Kidney (tissue), 14 donors: ENCODE results near the gene MLLT6. TPM values are rescaled to one million over a fixed set of nuclear protein-coding genes. Genes with fewer than 3 reads are reported as not detected.

Source experiments
- DNase-seq, 5 donors: peaks; one replicate each; pipeline ENCODE4 v3.0.0-alpha.2; 2013 to 2020
- FAIRE-seq: peaks from 2 replicates; lab custom pipeline; 2012; peaks lifted over from hg19 to GRCh38; lab: Jason Lieb, UNC
- H3K27ac ChIP-seq, 2 donors: one replicate each; pipeline ENCODE4 v1.7.0; 2013; ENCODE audit warnings: low read depth in 2 of 2, low read length in 2 of 2, inconsistent platforms in 1 of 2
- H3K27me3 ChIP-seq: one replicate; pipeline ENCODE4 v1.7.1; 2013; ENCODE audit warnings: low read length, inconsistent platforms; ENCODE audit not compliant: control insufficient read depth, insufficient read depth
- H3K36me3 ChIP-seq, 3 donors: one replicate each; pipeline versions ENCODE4 v1.7.0 to v1.7.1; 2013; ENCODE audit warnings: low read length in 3 of 3, control low read depth in 1 of 3, inconsistent platforms in 1 of 3; ENCODE audit not compliant: insufficient read depth in 3 of 3, control insufficient read depth in 2 of 3
- H3K4me1 ChIP-seq, 3 donors: one replicate each; pipeline versions ENCODE4 v1.7.0 to v1.7.1; 2013; ENCODE audit warnings: low read length in 3 of 3, inconsistent platforms in 1 of 3, low read depth in 1 of 3; ENCODE audit not compliant: control insufficient read depth in 2 of 3, insufficient read depth in 2 of 3
- H3K4me3 ChIP-seq, 3 donors: one replicate each; pipeline versions ENCODE4 v1.7.0 to v1.8.1; 2013; ENCODE audit warnings: low read length in 3 of 3, control low read depth in 1 of 3, inconsistent platforms in 1 of 3
- H3K9ac ChIP-seq, 3 donors: one replicate each; pipeline versions ENCODE4 v1.7.0 to v1.7.1; 2013; ENCODE audit warnings: low read length in 3 of 3, control low read depth in 1 of 3, inconsistent platforms in 1 of 3
- H3K9me3 ChIP-seq, 3 donors: one replicate each; pipeline versions ENCODE4 v1.7.0 to v1.7.1; 2013; ENCODE audit warnings: low read length in 3 of 3, control low read depth in 1 of 3, inconsistent platforms in 1 of 3; ENCODE audit not compliant: control insufficient read depth in 2 of 3, insufficient read depth in 1 of 3
- intact Hi-C: fragments of 100-400 bp; cut with DNase I; formaldehyde crosslinking; loops from one replicate; pipeline ENCODE4 v1.11.1; 2022
- polyA plus RNA-seq: library from polyadenylated mRNA; stranded (reverse); fragments of 350-450 nt; fragmentation: Illumina TruSeq; extraction: RNeasy Lipid Tissue Mini Kit (QIAGEN cat#74804); gene quantifications from one replicate; pipeline ENCODE4 v1.2.3, GENCODE V29; 2014; ENCODE audit warnings: low read depth, low replicate concordance; ENCODE audit not compliant: insufficient read depth
- total RNA-seq: library from RNA; stranded (reverse); fragmentation: NEBNext Ultra II Directional; extraction: Animal tissue kit (Norgen Biotek cat#: 25700); gene quantifications from one replicate; pipeline ENCODE4 v1.2.1, GENCODE V29; 2021
- TF ChIP-seq, protein P1 (sequence below): IDR thresholded peaks from 3 replicates; pipeline ENCODE4 v1.5.1; 2012; ENCODE audit warnings: mild to moderate bottlenecking, moderate library complexity, borderline replicate concordance; ENCODE audit not compliant: insufficient read depth; ENCODE audit errors: extremely low read depth
- donor health status: control.
- donor health status: control.
- donor health status: control.
- donor health status: control.
- donor health status: control.
- donor health status: DM: yes; HTN: yes; CAD: no.
- donor health status: Normal renal cell carcinoma (clear cell type).

MLLT6 gene
- total and polyA plus RNA-seq, 2 donors from 2014 or later = 34.3 to 199 TPM

DNA sequence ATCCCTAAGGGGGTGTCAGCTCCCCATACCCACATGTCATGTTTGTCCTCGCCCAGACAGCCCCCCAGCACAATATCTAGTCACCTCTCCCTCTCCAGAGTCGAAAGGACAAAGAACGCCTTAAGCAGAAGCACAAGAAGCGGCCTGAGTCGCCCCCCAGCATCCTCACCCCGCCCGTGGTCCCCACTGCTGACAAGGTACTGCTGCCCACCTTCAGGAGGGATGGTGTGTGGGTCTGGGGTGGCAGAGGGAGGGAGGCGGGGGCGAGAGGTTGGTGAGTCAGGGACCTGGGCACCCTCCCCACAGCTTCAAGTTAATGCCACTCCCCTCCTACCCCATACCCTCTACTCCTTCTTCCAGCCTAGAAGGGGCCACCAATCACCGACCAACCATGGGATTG lies 7.5 kb downstream of the MLLT6 start:
- no peaks in the 10 kb centered on the region for H3K9me3 ChIP-seq
- TF ChIP-seq, protein P1, sequence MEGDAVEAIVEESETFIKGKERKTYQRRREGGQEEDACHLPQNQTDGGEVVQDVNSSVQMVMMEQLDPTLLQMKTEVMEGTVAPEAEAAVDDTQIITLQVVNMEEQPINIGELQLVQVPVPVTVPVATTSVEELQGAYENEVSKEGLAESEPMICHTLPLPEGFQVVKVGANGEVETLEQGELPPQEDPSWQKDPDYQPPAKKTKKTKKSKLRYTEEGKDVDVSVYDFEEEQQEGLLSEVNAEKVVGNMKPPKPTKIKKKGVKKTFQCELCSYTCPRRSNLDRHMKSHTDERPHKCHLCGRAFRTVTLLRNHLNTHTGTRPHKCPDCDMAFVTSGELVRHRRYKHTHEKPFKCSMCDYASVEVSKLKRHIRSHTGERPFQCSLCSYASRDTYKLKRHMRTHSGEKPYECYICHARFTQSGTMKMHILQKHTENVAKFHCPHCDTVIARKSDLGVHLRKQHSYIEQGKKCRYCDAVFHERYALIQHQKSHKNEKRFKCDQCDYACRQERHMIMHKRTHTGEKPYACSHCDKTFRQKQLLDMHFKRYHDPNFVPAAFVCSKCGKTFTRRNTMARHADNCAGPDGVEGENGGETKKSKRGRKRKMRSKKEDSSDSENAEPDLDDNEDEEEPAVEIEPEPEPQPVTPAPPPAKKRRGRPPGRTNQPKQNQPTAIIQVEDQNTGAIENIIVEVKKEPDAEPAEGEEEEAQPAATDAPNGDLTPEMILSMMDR = no peak
- peak in 1 of 5 donors; percentile 34 for DNase-seq
- peaks cover 0 to 9% (median 0%) of the 10 kb centered on the region in 3 donors for H3K4me1 ChIP-seq
- H3K36me3 ChIP-seq = peaks cover 3 to 49% (median 31%) of the 10 kb centered on the region in 3 donors
- H3K9ac ChIP-seq = no peak overlapping the region
- intact Hi-C loops = no loop called here
- FAIRE-seq = no peak
- no peaks in the 10 kb centered on the region for H3K27me3 ChIP-seq
- no peak overlapping the region for H3K4me3 ChIP-seq
- H3K27ac ChIP-seq = no peak overlapping the region

DNA sequence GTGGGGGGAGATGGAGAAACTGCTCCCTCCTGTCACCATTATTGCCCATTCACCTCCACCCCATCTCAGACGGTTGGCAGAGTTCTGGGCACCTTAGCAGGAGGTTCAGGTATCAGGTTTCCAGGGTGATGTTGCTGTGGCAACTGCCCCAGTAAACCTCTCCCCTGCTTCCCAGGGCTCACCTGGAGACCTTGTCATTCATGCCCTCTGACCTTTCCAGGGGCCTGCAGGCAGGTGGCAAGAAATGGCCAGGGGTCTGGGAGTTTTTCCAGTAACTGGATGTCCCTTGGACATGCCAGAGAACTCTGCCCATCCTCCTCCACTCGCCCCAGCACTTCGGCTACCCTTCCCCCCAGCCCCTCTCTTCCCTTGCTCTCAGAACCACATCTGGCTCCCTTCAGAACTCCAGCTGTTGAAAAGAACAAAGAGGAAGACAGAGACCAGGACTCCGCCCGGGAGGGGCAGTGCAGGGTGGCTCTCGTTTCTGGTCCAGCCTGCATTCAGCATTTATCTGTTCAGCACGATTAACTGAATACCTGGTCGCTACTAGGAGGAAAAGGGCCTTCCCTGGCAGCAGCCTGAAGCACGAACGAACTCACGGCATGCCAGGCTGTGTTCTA lies 8.5 kb downstream of the MLLT6 start:
- no peak overlapping the region for H3K27ac ChIP-seq
- FAIRE-seq (no peak), DNase-seq (peak in 2 of 5 donors; percentile 44 to 69)
- H3K36me3 ChIP-seq = peaks cover 3 to 45% (median 35%) of the 10 kb centered on the region in 3 donors
- TF ChIP-seq, protein P1 = no peak
- no peak overlapping the region for H3K4me3 ChIP-seq
- H3K9me3 ChIP-seq = no peaks in the 10 kb centered on the region
- no peak overlapping the region for H3K9ac ChIP-seq
- peaks cover 0 to 9% (median 0%) of the 10 kb centered on the region in 3 donors for H3K4me1 ChIP-seq
- no peaks in the 10 kb centered on the region for H3K27me3 ChIP-seq
- intact Hi-C loops = no loop called here

DNA sequence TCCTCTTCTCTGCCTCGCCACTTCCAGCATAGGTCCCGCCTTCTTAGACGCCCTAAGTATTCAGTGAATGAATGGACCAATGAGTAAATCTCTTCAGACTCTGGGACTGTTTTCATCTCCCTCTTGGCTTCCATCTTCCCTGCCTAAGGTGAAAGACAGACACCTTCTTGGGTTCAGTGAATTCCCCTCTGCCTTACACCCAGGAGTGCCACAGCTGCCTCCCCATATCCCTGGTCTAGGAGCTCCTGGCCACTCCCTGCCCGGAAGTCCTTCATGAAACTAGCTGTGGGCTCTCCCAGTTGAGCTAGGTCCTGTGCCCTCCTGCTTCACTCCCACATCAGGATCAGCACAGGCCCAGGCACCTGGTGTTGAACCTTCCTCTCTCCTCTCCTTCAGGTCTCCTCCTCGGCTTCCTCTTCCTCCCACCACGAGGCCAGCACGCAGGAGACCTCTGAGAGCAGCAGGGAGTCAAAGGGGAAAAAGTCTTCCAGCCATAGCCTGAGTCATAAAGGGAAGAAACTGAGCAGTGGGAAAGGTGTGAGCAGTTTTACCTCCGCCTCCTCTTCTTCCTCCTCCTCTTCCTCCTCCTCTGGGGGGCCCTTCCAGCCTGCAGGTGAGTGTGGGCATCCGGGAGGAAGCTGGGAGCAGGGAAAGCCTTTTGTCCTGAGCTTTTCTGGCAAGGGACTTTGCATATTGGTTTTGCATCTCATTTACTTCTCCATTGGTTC lies 10.3 kb downstream of the MLLT6 start:
- Histone ChIP-seq H3K4me3 (no peak overlapping the region), H3K27ac (no peak overlapping the region), H3K27me3 (no peaks in the 10 kb centered on the region), H3K36me3 (peaks cover 3 to 46% (median 30%) of the 10 kb centered on the region in 3 donors), H3K4me1 (peaks cover 0 to 3% (median 0%) of the 10 kb centered on the region in 3 donors), H3K9me3 (no peaks in the 10 kb centered on the region), H3K9ac (no peak overlapping the region)
- FAIRE-seq (no peak), DNase-seq (no peak)
- TF ChIP-seq, protein P1 = no peak
- intact Hi-C loops = no loop called here
